Natural killer cell (primary cell): ENCODE data around the gene LSM12. TPM values are rescaled to one million over a fixed set of nuclear protein-coding genes. Genes with fewer than 3 reads are reported as not detected.
A peak's percentile ranks its signal among the peaks of the same experiment; 100 is the strongest.

ENCODE experiments used
- ATAC-seq, 3 donors: fragments of 150-1000 bp in 2 of 3; fragments of 200-7000 bp in 1 of 3; cut with Tn5 transposase; 1 replicate in 1 of 3; 2 replicates in 2 of 3; pipeline ENCODE4 v1.10.0; 2021; ENCODE audit warnings: mild to moderate bottlenecking in 2 of 3, moderate library complexity in 2 of 3
- DNase-seq, 2 donors: peaks; one replicate each; pipeline versions ENCODE4 v3.0.0 to v3.0.0-alpha.2; 2013 to 2021; ENCODE audit warnings: mixed read lengths in 1 of 2
- H3K27ac ChIP-seq: one replicate; pipeline ENCODE4 v1.5.1; 2013; ENCODE audit warnings: mild to moderate bottlenecking, low read length
- H3K27me3 ChIP-seq: one replicate; pipeline ENCODE4 v1.6.1; 2013; ENCODE audit warnings: low read length; ENCODE audit not compliant: control insufficient read depth, insufficient read depth
- H3K36me3 ChIP-seq: one replicate; pipeline ENCODE4 v1.6.1; 2013; ENCODE audit warnings: low read length; ENCODE audit not compliant: control insufficient read depth, insufficient read depth
- H3K4me1 ChIP-seq: one replicate; pipeline ENCODE4 v1.6.1; 2013; ENCODE audit warnings: low read length; ENCODE audit not compliant: control insufficient read depth, insufficient read depth
- H3K4me3 ChIP-seq: one replicate; pipeline ENCODE4 v1.5.1; 2013; ENCODE audit warnings: low read length
- H3K9me3 ChIP-seq: one replicate; pipeline ENCODE4 v1.6.1; 2013; ENCODE audit warnings: low read length; ENCODE audit not compliant: control insufficient read depth, insufficient read depth
- H3K27ac Mint-ChIP-seq, 2 donors: one replicate each; pipeline ENCODE4 v1.8.0; 2022; ENCODE audit warnings: mild to moderate bottlenecking in 2 of 2, mixed read lengths in 2 of 2, moderate library complexity in 1 of 2
- H3K27me3 Mint-ChIP-seq, 2 donors: one replicate each; pipeline ENCODE4 v1.8.0; 2022; ENCODE audit warnings: low read depth in 2 of 2, mixed read lengths in 2 of 2
- H3K36me3 Mint-ChIP-seq: one replicate; pipeline ENCODE4 v1.8.0; 2022; ENCODE audit warnings: mixed read lengths
- H3K4me1 Mint-ChIP-seq, 2 donors: one replicate each; pipeline ENCODE4 v1.8.0; 2022; ENCODE audit warnings: mixed read lengths in 2 of 2
- H3K4me3 Mint-ChIP-seq: one replicate; pipeline ENCODE4 v1.8.0; 2022; ENCODE audit warnings: mild to moderate bottlenecking, moderate library complexity, mixed read lengths
- H3K9me3 Mint-ChIP-seq, 2 donors: one replicate each; pipeline ENCODE4 v1.8.0; 2022; ENCODE audit warnings: mixed read lengths in 2 of 2
- WGBS: methylation state at CpG from one replicate; pipeline ENCODE4 v1.1.7; 2013; ENCODE audit warnings: missing lambda C conversion rate; ENCODE audit not compliant: insufficient coverage; 5-methylcytosine and 5-hydroxymethylcytosine counted together
- intact Hi-C: fragments of 100-400 bp; cut with micrococcal nuclease; formaldehyde crosslinking; loops from one replicate; pipeline ENCODE4 v1.14.2; 2022
- total RNA-seq, 4 donors: library from RNA; stranded (reverse); fragments of 120-200 nt in 1 of 4; gene quantifications; one replicate each; pipeline versions ENCODE4 v1.2.3 to v1.2.4, GENCODE V29; 2013 to 2022
- TF ChIP-seq, protein P1 (sequence below): fragments of 200-600 bp; IDR thresholded peaks from one replicate; pipeline ENCODE4 v1.8.0; 2022; ENCODE audit warnings: antibody characterized with exemption

The LSM12 gene
- total RNA-seq, 3 donors from 2014 or later (not counting 1 experiment from before 2014, with no cell fraction given) = 46.9 to 54.0 (median 51.8) TPM

DNA sequence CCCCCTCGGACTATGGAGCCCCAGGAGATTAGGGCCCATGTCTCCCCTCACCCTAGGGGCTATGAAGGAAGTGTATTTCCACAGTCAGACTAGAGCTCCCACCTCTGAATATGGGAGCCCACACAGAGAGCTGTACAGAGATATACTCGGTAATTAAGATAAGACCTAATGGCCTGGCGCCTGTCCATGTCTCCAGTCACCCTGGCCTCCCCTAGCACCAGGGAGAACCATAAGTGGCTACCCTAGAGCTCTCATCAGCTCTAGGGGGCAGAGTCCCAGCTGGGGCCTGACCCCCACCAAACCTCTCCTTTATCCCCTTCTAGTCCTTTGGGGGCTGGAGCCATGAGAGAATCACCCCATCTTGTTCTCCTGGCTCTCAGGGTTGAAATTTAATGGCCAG, 54.1 kb downstream of the LSM12 start:
- TF ChIP-seq, protein P1, sequence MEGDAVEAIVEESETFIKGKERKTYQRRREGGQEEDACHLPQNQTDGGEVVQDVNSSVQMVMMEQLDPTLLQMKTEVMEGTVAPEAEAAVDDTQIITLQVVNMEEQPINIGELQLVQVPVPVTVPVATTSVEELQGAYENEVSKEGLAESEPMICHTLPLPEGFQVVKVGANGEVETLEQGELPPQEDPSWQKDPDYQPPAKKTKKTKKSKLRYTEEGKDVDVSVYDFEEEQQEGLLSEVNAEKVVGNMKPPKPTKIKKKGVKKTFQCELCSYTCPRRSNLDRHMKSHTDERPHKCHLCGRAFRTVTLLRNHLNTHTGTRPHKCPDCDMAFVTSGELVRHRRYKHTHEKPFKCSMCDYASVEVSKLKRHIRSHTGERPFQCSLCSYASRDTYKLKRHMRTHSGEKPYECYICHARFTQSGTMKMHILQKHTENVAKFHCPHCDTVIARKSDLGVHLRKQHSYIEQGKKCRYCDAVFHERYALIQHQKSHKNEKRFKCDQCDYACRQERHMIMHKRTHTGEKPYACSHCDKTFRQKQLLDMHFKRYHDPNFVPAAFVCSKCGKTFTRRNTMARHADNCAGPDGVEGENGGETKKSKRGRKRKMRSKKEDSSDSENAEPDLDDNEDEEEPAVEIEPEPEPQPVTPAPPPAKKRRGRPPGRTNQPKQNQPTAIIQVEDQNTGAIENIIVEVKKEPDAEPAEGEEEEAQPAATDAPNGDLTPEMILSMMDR = no peak
- H3K9me3 ChIP-seq = no peaks in the 10 kb centered on the region
- H3K4me3 Mint-ChIP-seq = no peak overlapping the region
- no peak overlapping the region for H3K27ac Mint-ChIP-seq
- whole genome bisulfite sequencing = 96% methylated on average over 3 of the region's 3 CpGs
- H3K27me3 Mint-ChIP-seq = no peaks in the 10 kb centered on the region
- no peak overlapping the region for H3K27ac ChIP-seq
- H3K36me3 ChIP-seq = peaks cover 4% of the 10 kb centered on the region
- ATAC-seq (no peak), DNase-seq (no peak)
- no peaks in the 10 kb centered on the region for H3K9me3 Mint-ChIP-seq
- intact Hi-C loops = loop anchor here (10.0 kb wide), 1 partner anchor 528 kb away; the partner anchor contains the start of gene DHX8
- H3K27me3 ChIP-seq = no peaks in the 10 kb centered on the region
- peaks cover 25% of the 10 kb centered on the region for H3K4me1 ChIP-seq
- H3K4me3 ChIP-seq = no peak overlapping the region
- peaks cover 22 to 24% of the 10 kb centered on the region in 2 donors for H3K4me1 Mint-ChIP-seq
- H3K36me3 Mint-ChIP-seq = no peaks in the 10 kb centered on the region

DNA sequence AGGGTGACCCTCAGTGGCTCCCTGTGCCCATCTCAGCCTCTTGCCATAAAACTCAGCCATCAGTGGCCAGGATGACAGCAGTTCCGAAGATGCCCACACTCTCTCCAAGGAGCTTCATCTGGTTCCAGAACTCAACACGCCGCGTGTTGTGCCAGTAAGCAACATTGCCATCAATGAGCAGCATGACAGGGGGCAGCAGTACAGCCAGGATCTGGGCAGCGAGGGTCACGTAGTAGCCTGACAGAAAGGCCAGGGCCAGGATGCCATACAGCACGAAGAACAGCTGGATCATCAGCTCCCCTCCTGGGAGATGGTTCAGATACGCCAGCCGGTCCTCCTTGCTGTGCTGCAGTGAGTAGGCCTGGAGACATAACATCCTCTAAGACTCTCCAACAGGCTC, 54.6 kb downstream of the LSM12 start:
- no peaks in the 10 kb centered on the region for H3K9me3 Mint-ChIP-seq

DNA sequence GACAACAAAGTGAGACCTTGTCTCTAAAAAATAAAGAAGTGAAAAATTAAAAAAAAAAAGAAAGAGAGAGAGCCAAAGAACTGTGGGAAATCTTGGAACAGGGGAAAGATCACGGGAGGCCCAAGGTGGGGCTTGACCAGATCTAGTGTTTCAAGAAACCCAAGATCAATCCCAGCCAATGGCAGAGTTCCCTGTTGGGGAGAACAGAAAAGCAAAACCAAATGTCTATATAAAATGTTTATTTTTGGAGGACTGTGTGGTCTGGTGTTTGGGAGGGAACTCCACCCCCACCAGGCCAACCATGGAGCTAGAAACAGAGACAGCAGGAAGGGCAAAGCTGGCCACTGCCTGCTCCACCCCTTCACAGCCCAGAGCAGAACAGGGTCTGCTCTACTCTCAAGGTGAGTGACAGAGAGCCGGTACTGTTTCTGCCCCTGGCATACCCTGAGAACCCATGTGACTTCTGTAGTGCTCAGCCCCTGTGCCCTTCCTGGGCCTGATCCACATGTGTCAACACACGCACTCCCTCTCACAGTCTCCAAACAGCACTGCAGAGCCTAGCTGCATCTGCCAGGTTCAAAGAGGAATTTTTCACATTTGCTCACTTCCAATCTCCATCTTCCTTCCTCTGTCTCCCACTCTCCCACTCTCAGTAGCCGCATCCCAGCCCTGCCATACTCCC, 55.4 kb downstream of the LSM12 start:
- no peak overlapping the region for H3K27ac ChIP-seq
- intact Hi-C loops = loop anchor here (10.0 kb wide), 1 partner anchor 526 kb away; the partner anchor contains the start of gene DHX8
- no peak for DNase-seq
- H3K4me3 Mint-ChIP-seq = peak overlapping the region; percentile 30
- peaks cover 0 to 1% of the 10 kb centered on the region in 2 donors for H3K27me3 Mint-ChIP-seq
- no peak overlapping the region for H3K27ac Mint-ChIP-seq
- H3K9me3 ChIP-seq = no peaks in the 10 kb centered on the region
- TF ChIP-seq, protein P1 = no peak
- H3K27me3 ChIP-seq = peaks cover 1% of the 10 kb centered on the region
- ATAC-seq = no peak
- no peaks in the 10 kb centered on the region for H3K36me3 Mint-ChIP-seq
- H3K4me3 ChIP-seq = no peak overlapping the region
- H3K36me3 ChIP-seq = peaks cover 4% of the 10 kb centered on the region
- WGBS = 63% methylated on average over 4 of the region's 4 CpGs
- peaks cover 36% of the 10 kb centered on the region for H3K4me1 ChIP-seq
- peaks cover 29 to 30% of the 10 kb centered on the region in 2 donors for H3K4me1 Mint-ChIP-seq
- H3K9me3 Mint-ChIP-seq = no peaks in the 10 kb centered on the region

More for the DNA sequence above, 54.6 kb downstream of the LSM12 start:
- ATAC-seq (no peak), DNase-seq (no peak)
- no peak overlapping the region for H3K27ac ChIP-seq
- H3K4me3 ChIP-seq = no peak overlapping the region
- H3K9me3 ChIP-seq = no peaks in the 10 kb centered on the region
- 95% methylated on average over 9 of the region's 9 CpGs for WGBS
- peaks cover 23 to 24% of the 10 kb centered on the region in 2 donors for H3K4me1 Mint-ChIP-seq
- no peaks in the 10 kb centered on the region for H3K27me3 Mint-ChIP-seq
- H3K27ac Mint-ChIP-seq = no peak overlapping the region
- intact Hi-C loops = loop anchor here (10.0 kb wide), 1 partner anchor 527 kb away; the partner anchor contains the start of gene DHX8
- no peaks in the 10 kb centered on the region for H3K27me3 ChIP-seq
- peaks cover 30% of the 10 kb centered on the region for H3K4me1 ChIP-seq
- no peaks in the 10 kb centered on the region for H3K36me3 Mint-ChIP-seq
- TF ChIP-seq, protein P1 = no peak
- H3K36me3 ChIP-seq = peaks cover 4% of the 10 kb centered on the region
- no peak overlapping the region for H3K4me3 Mint-ChIP-seq
